Right lobe of liver (tissue), 6 donors: ENCODE data around the gene GPC6. TPM values are rescaled to one million over a fixed set of nuclear protein-coding genes. Genes with fewer than 3 reads are reported as not detected.

Experiments
- ATAC-seq, 4 donors: fragments of 200-7000 bp; cut with Tn5 transposase; one replicate each; pipeline ENCODE4 v1.9.1; 2020; ENCODE audit warnings: mild to moderate bottlenecking in 4 of 4, moderate library complexity in 4 of 4
- DNase-seq, 3 donors: peaks; one replicate each; pipeline ENCODE4 v3.0.0-alpha.2; 2020
- H3K27ac ChIP-seq, 3 donors: fragments of 200-600 bp; one replicate each; pipeline ENCODE4 v1.8.0; 2022
- H3K27me3 ChIP-seq, 2 donors: fragments of 200-600 bp; one replicate each; pipeline ENCODE4 v1.8.0; 2022
- H3K36me3 ChIP-seq, 4 donors: fragments of 200-600 bp; sonication (generic) in 1 of 4; one replicate each; pipeline versions ENCODE4 v1.5.1 to v1.8.0; 2017 to 2022; ENCODE audit warnings: control low read depth in 1 of 4
- H3K4me1 ChIP-seq, 4 donors: fragments of 200-600 bp; sonication (generic) in 1 of 4; one replicate each; pipeline versions ENCODE4 v1.5.1 to v1.8.0; 2017 to 2022; ENCODE audit warnings: control low read depth in 1 of 4
- H3K4me3 ChIP-seq, 3 donors: fragments of 200-600 bp; one replicate each; pipeline ENCODE4 v1.8.0; 2022
- H3K9me3 ChIP-seq, 4 donors: fragments of 200-600 bp; sonication (generic) in 1 of 4; one replicate each; pipeline versions ENCODE4 v1.5.1 to v1.8.0; 2017 to 2022; ENCODE audit warnings: control low read depth in 1 of 4
- POLR2A ChIP-seq: fragments of 450-650 bp; IDR thresholded peaks from one replicate; pipeline ENCODE4 v1.6.1; 2017; ENCODE audit warnings: antibody characterized with exemption, mild to moderate bottlenecking
- WGBS: methylation state at CpG from one replicate; pipeline ENCODE4 v1.1.6; 2018; ENCODE audit warnings: low coverage, low lambda C conversion rate; ENCODE audit not compliant: insufficient coverage; ENCODE audit errors: missing lambda C conversion rate; 5-methylcytosine and 5-hydroxymethylcytosine counted together
- intact Hi-C, 2 donors: fragments of 100-400 bp; cut with DNase I; formaldehyde crosslinking; loops; one replicate each; pipeline versions ENCODE4 v1.11.2 to v1.14.1; 2022
- total RNA-seq, 6 experiments: library from RNA; depleted of rRNA in 2 of 6; stranded (reverse); fragments of >200 nt in 2 of 6; fragmentation: NEBNext Ultra II Directional in 3 of 6; extraction: Animal tissue kit (Norgen Biotek cat#: 25700) in 3 of 6; gene quantifications; one replicate each; pipeline versions ENCODE4 v1.1.0 to v1.2.4, GENCODE V29; 2016 to 2023
- TF ChIP-seq, protein P1 (sequence below), 4 donors: fragments of 200-600 bp in 3 of 4; fragments of 450-650 bp in 1 of 4; IDR thresholded peaks; one replicate each; pipeline versions ENCODE4 v1.5.1 to v1.8.0; 2016 to 2022; ENCODE audit warnings: antibody characterized with exemption in 4 of 4, mild to moderate bottlenecking in 2 of 4
- donor health status: DM: no; HTN: yes; CAD: no.
- donor health status: DM: no; HTN: no; CAD: no.
- donor health status: DM: no; HTN: no; CAD: no.
- donor health status: DM: no; HTN: yes; CAD: no.
- donor health status: DM: no; HTN: yes; CAD: no.

The GPC6 gene
- total RNA-seq, 6 experiments from 2014 or later = 18.6 to 30.1 (median 20.2) TPM

- Histone ChIP-seq H3K4me3 (no peak overlapping the region), H3K27me3 (no peaks in the 10 kb centered on the region), H3K36me3 (no peaks in the 10 kb centered on the region), H3K9me3 (no peaks in the 10 kb centered on the region), H3K4me1 (no peaks in the 10 kb centered on the region), H3K27ac (no peak overlapping the region)
- ATAC-seq = peak in 1 of 4 donors; percentile 18
- WGBS = 57% methylated on average over 3 of the region's 3 CpGs
- intact Hi-C loops = no loop called here
- no peak for DNase-seq
- no peak for TF ChIP-seq POLR2A
- TF ChIP-seq, protein P1, sequence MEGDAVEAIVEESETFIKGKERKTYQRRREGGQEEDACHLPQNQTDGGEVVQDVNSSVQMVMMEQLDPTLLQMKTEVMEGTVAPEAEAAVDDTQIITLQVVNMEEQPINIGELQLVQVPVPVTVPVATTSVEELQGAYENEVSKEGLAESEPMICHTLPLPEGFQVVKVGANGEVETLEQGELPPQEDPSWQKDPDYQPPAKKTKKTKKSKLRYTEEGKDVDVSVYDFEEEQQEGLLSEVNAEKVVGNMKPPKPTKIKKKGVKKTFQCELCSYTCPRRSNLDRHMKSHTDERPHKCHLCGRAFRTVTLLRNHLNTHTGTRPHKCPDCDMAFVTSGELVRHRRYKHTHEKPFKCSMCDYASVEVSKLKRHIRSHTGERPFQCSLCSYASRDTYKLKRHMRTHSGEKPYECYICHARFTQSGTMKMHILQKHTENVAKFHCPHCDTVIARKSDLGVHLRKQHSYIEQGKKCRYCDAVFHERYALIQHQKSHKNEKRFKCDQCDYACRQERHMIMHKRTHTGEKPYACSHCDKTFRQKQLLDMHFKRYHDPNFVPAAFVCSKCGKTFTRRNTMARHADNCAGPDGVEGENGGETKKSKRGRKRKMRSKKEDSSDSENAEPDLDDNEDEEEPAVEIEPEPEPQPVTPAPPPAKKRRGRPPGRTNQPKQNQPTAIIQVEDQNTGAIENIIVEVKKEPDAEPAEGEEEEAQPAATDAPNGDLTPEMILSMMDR (IDR thresholded peaks at IDR 0.05) = no peak
Observed at GRCh38 chr13:93673885-93674284, 447.3 kb downstream of the GPC6 start.

GRCh38 chr13:93674337-93674755 is 447.7 kb downstream of the GPC6 start:
- H3K36me3 ChIP-seq = no peaks in the 10 kb centered on the region
- intact Hi-C loops = no loop called here
- H3K4me3 ChIP-seq = no peak overlapping the region
- no peaks in the 10 kb centered on the region for H3K4me1 ChIP-seq
- no peaks in the 10 kb centered on the region for H3K27me3 ChIP-seq
- DNase-seq = no peak
- 56% methylated on average over 3 of the region's 3 CpGs for WGBS
- TF ChIP-seq, protein P1 (IDR thresholded peaks at IDR 0.05) = no peak
- TF ChIP-seq POLR2A = no peak
- no peaks in the 10 kb centered on the region for H3K9me3 ChIP-seq
- no peak for ATAC-seq
- H3K27ac ChIP-seq = no peak overlapping the region

- no peaks in the 10 kb centered on the region for H3K4me1 ChIP-seq
- H3K4me3 ChIP-seq = no peak overlapping the region
- intact Hi-C loops = no loop called here
- DNase-seq (no peak), ATAC-seq (no peak)
- no peaks in the 10 kb centered on the region for H3K36me3 ChIP-seq
- no peaks in the 10 kb centered on the region for H3K9me3 ChIP-seq
- no peaks in the 10 kb centered on the region for H3K27me3 ChIP-seq
- 87% methylated on average over 2 of the region's 2 CpGs for WGBS
- no peak overlapping the region for H3K27ac ChIP-seq
- TF ChIP-seq POLR2A = no peak
- TF ChIP-seq, protein P1 (IDR thresholded peaks at IDR 0.05) = no peak
Observed at GRCh38 chr13:93680329-93680728, 453.7 kb downstream of the GPC6 start.

DNA sequence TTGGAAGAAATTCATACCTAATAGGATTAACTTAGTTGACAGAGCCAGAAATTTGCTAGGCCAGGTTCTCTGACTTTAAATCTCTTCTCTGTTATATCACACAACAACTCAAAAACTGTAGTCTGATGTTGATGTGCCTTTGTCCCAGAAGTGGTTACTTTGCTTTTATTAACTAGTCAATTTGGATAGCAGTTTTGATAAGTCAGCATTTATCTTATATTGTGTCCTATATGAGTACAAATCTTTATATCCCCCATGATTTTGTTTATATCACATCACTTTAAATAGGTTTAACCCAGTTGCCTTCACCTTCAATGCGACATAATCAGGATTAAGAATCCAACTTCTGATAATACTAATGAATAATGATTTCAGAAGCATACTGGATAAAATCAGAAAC is 459.3 kb downstream of the GPC6 start:
- Histone ChIP-seq H3K4me1 (no peaks in the 10 kb centered on the region), H3K27me3 (no peaks in the 10 kb centered on the region), H3K4me3 (no peak overlapping the region), H3K9me3 (no peaks in the 10 kb centered on the region), H3K27ac (no peak overlapping the region), H3K36me3 (no peaks in the 10 kb centered on the region)
- TF ChIP-seq POLR2A = no peak
- TF ChIP-seq, protein P1 (IDR thresholded peaks at IDR 0.05) = no peak
- DNase-seq = no peak
- ATAC-seq = no peak
- WGBS = 94% methylated on average over 1 of the region's 1 CpG
- intact Hi-C loops = no loop called here

DNA sequence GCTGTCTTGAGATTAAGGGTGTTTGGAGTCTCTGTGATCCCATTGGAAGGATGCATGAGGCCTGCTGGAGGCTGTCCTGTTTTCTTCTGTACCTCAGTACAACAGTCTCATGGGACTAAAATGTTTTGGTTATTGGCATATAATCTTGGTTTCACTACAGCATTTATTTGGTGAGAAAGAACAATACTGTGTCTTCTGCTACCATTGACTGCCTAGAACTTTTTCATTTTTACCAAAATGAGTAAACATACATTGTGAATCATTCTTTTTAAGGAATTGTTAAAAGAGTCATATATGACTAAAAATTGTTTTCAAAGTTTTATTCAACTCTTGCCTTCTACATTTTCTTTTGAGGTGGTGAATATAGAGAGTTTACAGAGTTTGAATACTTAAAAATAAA is 459.8 kb downstream of the GPC6 start:
- TF ChIP-seq, protein P1 (IDR thresholded peaks at IDR 0.05) = no peak
- TF ChIP-seq POLR2A = no peak
- Histone ChIP-seq H3K4me1 (no peaks in the 10 kb centered on the region), H3K9me3 (no peaks in the 10 kb centered on the region), H3K27me3 (no peaks in the 10 kb centered on the region), H3K4me3 (no peak overlapping the region), H3K36me3 (no peaks in the 10 kb centered on the region), H3K27ac (no peak overlapping the region)
- no peak for ATAC-seq
- no peak for DNase-seq
- intact Hi-C loops = no loop called here
